Panc1 (cell line): ENCODE measurements around the gene FSTL4. TPM values are rescaled to one million over a fixed set of nuclear protein-coding genes. Genes with fewer than 3 reads are reported as not detected.

ENCODE experiments used
- ATAC-seq: fragments of 200-7000 bp; cut with Tn5 transposase; 2 replicates; pipeline ENCODE4 v1.9.1; 2020; ENCODE audit warnings: mild to moderate bottlenecking, moderate library complexity
- BruUV-seq: library from RNA; stranded (reverse); fragments of 400-500 nt; replicated peaks from 2 replicates; lab custom pipeline; 2021; lab: Mats Ljungman, UMichigan
- CTCF ChIA-PET: fragments of 300-600 bp; sonication (Branson Sonifier 250); formaldehyde crosslinking; loops from one replicate; lab custom pipeline; 2022; ENCODE audit warnings: antibody characterized with exemption; lab: Charles Lee
- POLR2A ChIA-PET: fragments of 300-600 bp; sonication (Branson Sonifier 250); formaldehyde crosslinking; loops from one replicate; lab custom pipeline; 2022; ENCODE audit warnings: antibody characterized with exemption; lab: Charles Lee
- DNase-seq: peaks from one replicate; pipeline ENCODE4 v3.0.0-alpha.2; 2010; ENCODE audit warnings: low read depth, low spot score
- H3K27ac ChIP-seq: 2 replicates; pipeline ENCODE4 v1.5.1; 2011; ENCODE audit warnings: mild to moderate bottlenecking, low read length, inconsistent platforms
- H3K27me3 ChIP-seq: fragments of 200-500 bp; sonication (Bioruptor generic); 2 replicates; pipeline ENCODE4 v1.6.0; 2014; ENCODE audit warnings: low read length, inconsistent platforms; ENCODE audit not compliant: control insufficient read depth, insufficient read depth
- H3K36me3 ChIP-seq: fragments of 200-500 bp; sonication (Bioruptor generic); 2 replicates; pipeline ENCODE4 v1.5.1; 2014; ENCODE audit warnings: inconsistent platforms, mild to moderate bottlenecking, low read length, moderate library complexity; ENCODE audit not compliant: control insufficient read depth, insufficient read depth
- H3K4me1 ChIP-seq: 2 replicates; pipeline ENCODE4 v1.5.1; 2011; ENCODE audit warnings: inconsistent platforms, mild to moderate bottlenecking, low read length, moderate library complexity; ENCODE audit not compliant: control insufficient read depth, insufficient read depth
- H3K4me3 ChIP-seq, 2 experiments: 2 replicates each; pipeline ENCODE4 v1.5.1; 2011 to 2012; ENCODE audit warnings: low read depth in 2 of 2, low read length in 2 of 2, mild to moderate bottlenecking in 2 of 2, inconsistent platforms in 1 of 2, moderate library complexity in 1 of 2
- H3K9me3 ChIP-seq: fragments of 200-500 bp; sonication (Bioruptor generic); 2 replicates; pipeline ENCODE4 v1.5.1; 2014; ENCODE audit warnings: low read depth, mild to moderate bottlenecking, inconsistent platforms, low read length, moderate library complexity; ENCODE audit not compliant: control insufficient read depth, insufficient read depth
- POLR2AphosphoS5 ChIP-seq: IDR thresholded peaks from 2 replicates; pipeline ENCODE4 v1.6.1; 2012; ENCODE audit warnings: mild to moderate bottlenecking, low read depth, low read length, moderate library complexity
- SIN3A ChIP-seq: IDR thresholded peaks from 2 replicates; pipeline ENCODE4 v1.6.1; 2012; ENCODE audit warnings: low read depth, mild to moderate bottlenecking, low read length, moderate library complexity, borderline replicate concordance; ENCODE audit not compliant: insufficient read depth
- TCF7L2 ChIP-seq: IDR thresholded peaks from 2 replicates; pipeline ENCODE4 v1.6.1; 2011; ENCODE audit warnings: mild to moderate bottlenecking, low read depth, low read length, inconsistent platforms
- in situ Hi-C: cut with HindIII; loops from 2 replicates; pipeline ENCODE4 v1.10.0; 2016; ENCODE audit warnings: low sequenced_read_pairs, low pct_unique_long_range_greater_than_20kb
- intact Hi-C: fragments of 100-400 bp; cut with micrococcal nuclease; formaldehyde crosslinking; loops from one replicate; pipeline ENCODE4 v1.10.0; 2022; ENCODE audit not compliant: unreplicated experiment
- total RNA-seq: library from RNA; stranded (reverse); gene quantifications from one replicate; pipeline ENCODE4 v1.2.1, GENCODE V29; 2021; ENCODE audit not compliant: unreplicated experiment
- TF ChIP-seq, protein P1 (sequence below): fragments of 450-650 bp; IDR thresholded peaks from 2 replicates; pipeline ENCODE4 v1.5.1; 2017; ENCODE audit warnings: mild to moderate bottlenecking
- TF ChIP-seq, protein P2 (sequence below), 2 experiments: IDR thresholded peaks; 2 replicates each; pipeline ENCODE4 v1.6.1; 2011 to 2012; ENCODE audit warnings: low read depth in 2 of 2, control low read depth in 1 of 2, low read length in 1 of 2, mild to moderate bottlenecking in 1 of 2, moderate library complexity in 1 of 2; ENCODE audit not compliant: insufficient read depth in 1 of 2

The FSTL4 gene
- total RNA-seq, 1 experiment from 2014 or later: 0.18 TPM

DNA sequence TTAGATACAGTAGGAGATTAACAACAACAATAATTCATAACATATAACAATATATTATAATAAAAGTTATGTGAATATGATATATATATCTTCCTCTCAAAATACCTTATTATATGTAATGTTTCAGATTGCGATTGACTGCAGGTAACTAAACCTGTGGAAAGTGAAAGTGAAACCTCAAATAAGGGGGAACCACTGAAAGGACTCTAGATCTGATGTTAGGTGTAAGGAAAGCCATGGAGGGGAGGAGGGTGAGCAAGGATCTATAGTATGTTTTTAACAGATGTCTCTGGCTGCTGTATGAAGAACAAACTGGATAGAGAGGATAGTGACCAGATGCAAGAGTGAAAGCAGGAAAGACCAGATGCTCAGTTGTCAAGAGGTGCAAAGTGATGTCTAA lies 5.8 kb upstream of the FSTL4 start:
- intact Hi-C loops: no loop called here
- Histone ChIP-seq H3K4me3 (no peak overlapping the region), H3K9me3 (no peaks in the 10 kb centered on the region), H3K36me3 (no peaks in the 10 kb centered on the region), H3K27me3 (peaks cover 24% of the 10 kb centered on the region), H3K27ac (no peak overlapping the region), H3K4me1 (no peaks in the 10 kb centered on the region)
- no peak for TF ChIP-seq SIN3A
- no peak for TF ChIP-seq TCF7L2
- ChIA-PET CTCF (no interaction called here), POLR2A (no interaction called here)
- in situ Hi-C loops: no loop called here
- no TSS peak for BruUV-seq
- ATAC-seq (no peak), DNase-seq (no peak)

DNA sequence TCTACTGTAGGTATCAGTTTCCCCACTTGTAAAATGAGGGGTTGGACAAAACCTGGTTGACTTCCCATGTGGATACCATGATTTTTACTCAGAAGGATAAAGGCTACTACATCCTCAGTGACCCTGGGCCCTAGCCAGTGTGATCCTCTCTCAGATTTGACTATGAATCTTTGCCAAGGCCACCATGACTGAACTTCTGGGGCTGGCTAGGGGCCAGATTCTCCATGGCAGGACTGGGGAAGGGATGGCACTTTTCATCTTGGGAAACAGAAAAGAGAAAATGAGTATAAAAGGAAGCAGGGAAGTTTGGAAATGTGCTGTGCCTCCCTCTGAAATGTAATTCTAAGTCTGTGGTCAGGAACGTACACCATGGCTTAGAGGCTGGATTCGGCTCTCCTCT lies 1.4 kb upstream of the FSTL4 start:
- in situ Hi-C loops (no loop called here), intact Hi-C loops (loop anchor here (5.0 kb wide), 2 partner anchors 191 to 501 kb away; no protein-coding TSS in a partner anchor)
- Histone ChIP-seq H3K4me3 (no peak overlapping the region), H3K36me3 (no peaks in the 10 kb centered on the region), H3K4me1 (peaks cover 8% of the 10 kb centered on the region), H3K27me3 (peaks cover 43% of the 10 kb centered on the region), H3K9me3 (no peaks in the 10 kb centered on the region), H3K27ac (no peak overlapping the region)
- ATAC-seq (no peak), DNase-seq (no peak)
- no TSS peak for BruUV-seq
- ChIA-PET POLR2A (no interaction called here), CTCF (interaction anchor here (0.5 kb wide), 1 partner anchor 258 kb away, joined by 5 read pairs; no protein-coding TSS in a partner anchor)
- TF ChIP-seq TCF7L2: no peak
- TF ChIP-seq, protein P1, sequence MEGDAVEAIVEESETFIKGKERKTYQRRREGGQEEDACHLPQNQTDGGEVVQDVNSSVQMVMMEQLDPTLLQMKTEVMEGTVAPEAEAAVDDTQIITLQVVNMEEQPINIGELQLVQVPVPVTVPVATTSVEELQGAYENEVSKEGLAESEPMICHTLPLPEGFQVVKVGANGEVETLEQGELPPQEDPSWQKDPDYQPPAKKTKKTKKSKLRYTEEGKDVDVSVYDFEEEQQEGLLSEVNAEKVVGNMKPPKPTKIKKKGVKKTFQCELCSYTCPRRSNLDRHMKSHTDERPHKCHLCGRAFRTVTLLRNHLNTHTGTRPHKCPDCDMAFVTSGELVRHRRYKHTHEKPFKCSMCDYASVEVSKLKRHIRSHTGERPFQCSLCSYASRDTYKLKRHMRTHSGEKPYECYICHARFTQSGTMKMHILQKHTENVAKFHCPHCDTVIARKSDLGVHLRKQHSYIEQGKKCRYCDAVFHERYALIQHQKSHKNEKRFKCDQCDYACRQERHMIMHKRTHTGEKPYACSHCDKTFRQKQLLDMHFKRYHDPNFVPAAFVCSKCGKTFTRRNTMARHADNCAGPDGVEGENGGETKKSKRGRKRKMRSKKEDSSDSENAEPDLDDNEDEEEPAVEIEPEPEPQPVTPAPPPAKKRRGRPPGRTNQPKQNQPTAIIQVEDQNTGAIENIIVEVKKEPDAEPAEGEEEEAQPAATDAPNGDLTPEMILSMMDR: no peak
- no peak for TF ChIP-seq SIN3A
- TF ChIP-seq POLR2AphosphoS5: no peak
- TF ChIP-seq, protein P2, sequence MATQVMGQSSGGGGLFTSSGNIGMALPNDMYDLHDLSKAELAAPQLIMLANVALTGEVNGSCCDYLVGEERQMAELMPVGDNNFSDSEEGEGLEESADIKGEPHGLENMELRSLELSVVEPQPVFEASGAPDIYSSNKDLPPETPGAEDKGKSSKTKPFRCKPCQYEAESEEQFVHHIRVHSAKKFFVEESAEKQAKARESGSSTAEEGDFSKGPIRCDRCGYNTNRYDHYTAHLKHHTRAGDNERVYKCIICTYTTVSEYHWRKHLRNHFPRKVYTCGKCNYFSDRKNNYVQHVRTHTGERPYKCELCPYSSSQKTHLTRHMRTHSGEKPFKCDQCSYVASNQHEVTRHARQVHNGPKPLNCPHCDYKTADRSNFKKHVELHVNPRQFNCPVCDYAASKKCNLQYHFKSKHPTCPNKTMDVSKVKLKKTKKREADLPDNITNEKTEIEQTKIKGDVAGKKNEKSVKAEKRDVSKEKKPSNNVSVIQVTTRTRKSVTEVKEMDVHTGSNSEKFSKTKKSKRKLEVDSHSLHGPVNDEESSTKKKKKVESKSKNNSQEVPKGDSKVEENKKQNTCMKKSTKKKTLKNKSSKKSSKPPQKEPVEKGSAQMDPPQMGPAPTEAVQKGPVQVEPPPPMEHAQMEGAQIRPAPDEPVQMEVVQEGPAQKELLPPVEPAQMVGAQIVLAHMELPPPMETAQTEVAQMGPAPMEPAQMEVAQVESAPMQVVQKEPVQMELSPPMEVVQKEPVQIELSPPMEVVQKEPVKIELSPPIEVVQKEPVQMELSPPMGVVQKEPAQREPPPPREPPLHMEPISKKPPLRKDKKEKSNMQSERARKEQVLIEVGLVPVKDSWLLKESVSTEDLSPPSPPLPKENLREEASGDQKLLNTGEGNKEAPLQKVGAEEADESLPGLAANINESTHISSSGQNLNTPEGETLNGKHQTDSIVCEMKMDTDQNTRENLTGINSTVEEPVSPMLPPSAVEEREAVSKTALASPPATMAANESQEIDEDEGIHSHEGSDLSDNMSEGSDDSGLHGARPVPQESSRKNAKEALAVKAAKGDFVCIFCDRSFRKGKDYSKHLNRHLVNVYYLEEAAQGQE (IDR thresholded peaks at IDR 0.05; ENCODE audit: insufficient read depth in 1 of 2, low read depth in 2 of 2, low read length in 1 of 2): no peak

DNA sequence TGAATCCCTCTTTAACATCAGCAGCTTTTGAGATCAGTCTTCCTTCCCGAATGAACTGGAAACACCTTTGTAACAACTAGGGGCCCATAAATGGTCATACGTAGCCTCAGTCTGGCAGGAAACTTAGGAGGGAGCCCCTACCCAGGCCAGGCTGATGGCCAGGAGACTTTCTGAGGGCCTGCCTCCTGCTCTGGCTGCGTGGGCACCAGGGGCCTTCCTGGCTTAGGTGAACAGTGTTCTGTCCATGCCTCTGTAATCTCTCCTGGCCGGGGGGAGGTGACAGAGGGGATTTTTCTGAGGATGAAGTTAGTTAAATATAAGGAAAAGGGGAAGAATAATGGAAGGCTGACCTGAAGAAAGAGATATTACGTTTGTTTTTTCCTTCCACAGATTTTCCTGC lies 843 bp upstream of the FSTL4 start:
- in situ Hi-C loops: no loop called here
- Histone ChIP-seq H3K27ac (no peak overlapping the region), H3K4me1 (peaks cover 8% of the 10 kb centered on the region), H3K9me3 (no peaks in the 10 kb centered on the region), H3K27me3 (peaks cover 49% of the 10 kb centered on the region), H3K4me3 (no peak overlapping the region), H3K36me3 (no peaks in the 10 kb centered on the region)
- ChIA-PET POLR2A (no interaction called here), CTCF (no interaction called here)
- TF ChIP-seq, protein P2 (IDR thresholded peaks at IDR 0.05; ENCODE audit: insufficient read depth in 1 of 2, low read depth in 2 of 2, low read length in 1 of 2): no peak
- TF ChIP-seq, protein P1: no peak
- TF ChIP-seq TCF7L2 (no peak), POLR2AphosphoS5 (no peak), SIN3A (no peak)
- ATAC-seq (no peak), DNase-seq (no peak)
- intact Hi-C loops: loop anchor here (5.0 kb wide), 2 partner anchors 191 to 501 kb away; no protein-coding TSS in a partner anchor
- no TSS peak for BruUV-seq
